Kidney capillary endothelial cell (primary cell): ENCODE results near the gene RNASE13.
"Not testable (repeated sequence)": the region's sequence is repeated elsewhere in the genome, so short reads cannot be mapped to it uniquely, and the experiment has no call there.

ENCODE experiments used
- DNase-seq: peaks from one replicate; pipeline ENCODE4 v3.0.0-alpha.2; 2018; ENCODE audit warnings: low spot score

RNASE13 gene

DNA sequence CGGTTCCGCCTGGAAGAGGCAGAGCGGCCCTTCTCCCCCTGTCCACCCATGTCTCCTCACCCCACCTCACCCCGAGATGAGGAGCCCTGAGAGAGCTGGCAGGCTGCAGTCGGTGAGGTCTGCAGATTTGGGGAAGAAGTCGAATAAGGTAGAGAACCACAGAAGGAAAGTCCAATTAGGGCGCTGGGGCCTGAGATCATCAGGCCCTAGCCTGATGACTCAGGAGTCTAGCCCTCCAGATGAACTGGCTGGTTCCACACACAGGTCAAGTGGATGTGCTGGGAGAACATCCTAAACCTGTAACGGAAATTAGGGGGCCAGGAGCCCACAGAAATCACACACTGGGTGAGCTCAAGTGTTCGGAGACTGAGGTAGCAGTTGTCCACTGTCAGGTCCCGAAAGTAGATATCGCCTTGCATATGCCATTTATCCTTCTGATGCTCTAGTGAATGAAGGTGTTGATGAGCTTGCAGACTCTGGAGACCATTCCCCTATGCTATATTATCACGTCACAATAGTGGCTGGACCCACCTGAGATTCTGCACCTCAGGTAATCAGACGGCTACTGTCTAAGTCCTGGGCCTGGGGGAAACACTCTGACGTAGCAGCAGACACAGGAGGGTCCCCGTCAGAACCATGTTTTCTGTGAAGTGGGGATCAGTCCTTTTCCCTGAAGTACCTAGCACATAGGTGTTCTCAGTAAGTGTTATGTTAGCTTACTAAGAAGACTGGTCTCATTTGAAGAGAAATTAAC lies 45.7 kb downstream of the RNASE13 start:
- no peak for DNase-seq

DNA sequence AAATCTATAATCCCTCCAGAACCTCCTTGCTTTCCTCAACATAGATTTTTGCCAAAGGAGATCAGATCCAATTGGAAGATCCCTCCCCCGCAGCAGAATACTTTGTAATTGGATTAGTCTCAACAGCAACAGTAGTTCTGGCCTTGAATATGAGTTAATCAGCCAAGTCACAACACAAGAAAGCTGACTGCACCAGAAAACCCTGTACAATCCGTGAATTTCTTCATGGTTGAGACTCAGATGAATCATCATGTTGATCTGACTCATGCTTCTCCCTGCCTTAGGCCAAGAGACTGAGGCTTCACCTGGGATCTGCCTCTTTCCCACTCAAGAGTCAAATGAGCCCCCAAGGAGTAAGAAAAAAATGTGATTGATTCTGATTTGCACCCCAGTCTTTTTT lies 47.8 kb downstream of the RNASE13 start:
- peak; percentile 82 for DNase-seq

DNA sequence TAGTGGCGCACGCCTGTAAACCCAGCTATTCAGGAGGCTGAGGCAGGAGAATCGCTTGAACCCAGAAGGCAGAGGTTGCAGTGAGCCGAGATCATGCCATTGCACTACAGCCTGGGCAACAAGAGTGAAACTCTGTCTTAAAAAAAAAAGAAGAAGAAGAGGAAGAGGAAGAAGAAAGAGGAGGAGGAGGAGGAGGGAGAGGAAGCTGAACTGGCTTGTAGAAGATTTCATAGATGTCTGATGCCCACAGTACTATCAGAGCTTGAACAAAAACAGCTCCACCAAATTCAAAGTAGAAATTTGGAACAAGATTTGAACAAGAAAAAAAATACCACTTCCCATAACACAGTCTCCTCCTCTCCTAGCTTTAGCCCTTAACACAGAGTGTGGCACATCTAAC lies 49.0 kb downstream of the RNASE13 start:
- DNase-seq, result not testable (repeated sequence)
